ENCODE results near the gene MTG2. TPM values are rescaled to one million over a fixed set of nuclear protein-coding genes. Genes with fewer than 3 reads are reported as not detected.

Gene MTG2
- total RNA-seq, 1 donor from 2014 or later, result 13.3 TPM

GRCh38 chr20:62232194-62232593 is 49.4 kb downstream of the MTG2 start:
- Histone ChIP-seq H3K36me3 (no peaks in the 10 kb centered on the region), H3K9me3 (no peaks in the 10 kb centered on the region), H3K27ac (no peak overlapping the region), H3K4me1 (peaks cover 18% of the 10 kb centered on the region), H3K27me3 (no peaks in the 10 kb centered on the region), H3K4me3 (no peak overlapping the region)
- TF ChIP-seq POLR2A (IDR thresholded peaks at IDR 0.05) (no peak), POLR2AphosphoS5 (IDR thresholded peaks at IDR 0.05; ENCODE audit: insufficient read depth in 1 of 2, low read depth in 1 of 2) (no peak), CTCF (IDR thresholded peaks at IDR 0.05) (no peak)
- DNase-seq (ENCODE audit: extremely low spot score in 2 of 2), result no peak
- intact Hi-C loops (cut with DNase I), result no loop called here

- Histone ChIP-seq H3K27ac (no peak overlapping the region), H3K27me3 (no peaks in the 10 kb centered on the region), H3K4me3 (no peak overlapping the region), H3K36me3 (no peaks in the 10 kb centered on the region), H3K4me1 (peaks cover 26% of the 10 kb centered on the region), H3K9me3 (no peaks in the 10 kb centered on the region)
- intact Hi-C loops (cut with DNase I), result no loop called here
- TF ChIP-seq POLR2A (IDR thresholded peaks at IDR 0.05), result no peak
- TF ChIP-seq POLR2AphosphoS5 (IDR thresholded peaks at IDR 0.05; ENCODE audit: insufficient read depth in 1 of 2, low read depth in 1 of 2), result no peak
- no peak for TF ChIP-seq CTCF (IDR thresholded peaks at IDR 0.05)
- DNase-seq (ENCODE audit: extremely low spot score in 2 of 2), result no peak
Observed at GRCh38 chr20:62232770-62233645, 50.2 kb downstream of the MTG2 start.

- Histone ChIP-seq H3K4me3 (no peak overlapping the region), H3K36me3 (no peaks in the 10 kb centered on the region), H3K4me1 (peaks cover 26% of the 10 kb centered on the region), H3K9me3 (no peaks in the 10 kb centered on the region), H3K27ac (no peak overlapping the region), H3K27me3 (no peaks in the 10 kb centered on the region)
- intact Hi-C loops (cut with DNase I), result no loop called here
- DNase-seq (ENCODE audit: extremely low spot score in 2 of 2), result no peak
- TF ChIP-seq POLR2A (IDR thresholded peaks at IDR 0.05), result no peak
- no peak for TF ChIP-seq CTCF (IDR thresholded peaks at IDR 0.05)
- no peak for TF ChIP-seq POLR2AphosphoS5 (IDR thresholded peaks at IDR 0.05; ENCODE audit: insufficient read depth in 1 of 2, low read depth in 1 of 2)
Observed at GRCh38 chr20:62233684-62234083, 50.9 kb downstream of the MTG2 start.

GRCh38 chr20:62234339-62234738 is 51.5 kb downstream of the MTG2 start:
- intact Hi-C loops (cut with DNase I), result no loop called here
- H3K9me3 ChIP-seq, result no peaks in the 10 kb centered on the region
- H3K27ac ChIP-seq, result no peak overlapping the region
- H3K4me3 ChIP-seq, result no peak overlapping the region
- no peak for DNase-seq (ENCODE audit: extremely low spot score in 2 of 2)
- H3K4me1 ChIP-seq, result peaks cover 31% of the 10 kb centered on the region
- H3K36me3 ChIP-seq, result no peaks in the 10 kb centered on the region
- TF ChIP-seq CTCF (IDR thresholded peaks at IDR 0.05), result no peak
- no peak for TF ChIP-seq POLR2A (IDR thresholded peaks at IDR 0.05)
- TF ChIP-seq POLR2AphosphoS5 (IDR thresholded peaks at IDR 0.05; ENCODE audit: insufficient read depth in 1 of 2, low read depth in 1 of 2), result no peak
- no peaks in the 10 kb centered on the region for H3K27me3 ChIP-seq
